Measurements from ENCODE around the gene BTBD19.
"Not testable (repeated sequence)": the region's sequence is repeated elsewhere in the genome, so short reads cannot be mapped to it uniquely, and the experiment has no call there.

The BTBD19 gene

DNA sequence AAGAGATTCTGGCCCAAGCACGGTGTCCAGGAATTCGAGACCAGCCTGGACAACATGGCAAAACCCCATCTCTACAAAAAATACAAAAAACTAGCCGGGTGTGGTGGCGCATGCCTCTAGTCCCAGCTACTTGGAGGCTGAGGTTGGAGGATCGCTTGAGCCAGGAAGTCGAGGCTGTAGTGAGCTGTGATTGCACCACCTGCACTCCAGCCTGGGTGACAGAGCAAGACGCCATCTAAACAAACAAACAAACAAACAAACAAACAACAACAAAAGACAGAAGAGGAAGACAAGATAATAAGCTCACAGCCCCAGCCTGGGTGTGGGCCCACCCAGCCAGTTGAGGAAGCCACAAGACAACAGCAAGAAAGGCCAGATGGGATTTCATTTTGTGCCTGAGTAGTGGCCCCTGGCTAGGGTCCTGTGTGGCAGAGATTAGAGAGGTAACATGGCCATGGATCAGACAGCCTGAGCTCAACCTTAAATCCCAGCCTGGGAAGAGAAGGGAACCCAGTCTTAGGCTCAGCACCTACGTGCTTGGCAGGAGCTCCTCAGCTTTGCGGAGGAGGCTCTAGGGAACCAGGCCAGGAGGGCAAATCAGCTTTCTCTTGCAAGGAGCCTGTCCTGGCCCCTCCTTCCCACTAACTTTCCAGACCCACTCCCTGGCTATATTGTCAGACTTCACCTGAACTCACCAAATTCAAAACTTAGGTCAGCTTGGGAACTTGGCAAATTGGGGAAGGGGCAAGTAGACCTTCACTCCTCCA lies 15.4 kb upstream of the BTBD19 start:
- no peaks in the 10 kb centered on the region for H3K9me3 ChIP-seq (ENCODE audit: control insufficient read depth, insufficient read depth, low read length)
- no peaks in the 10 kb centered on the region for H3K36me3 ChIP-seq (ENCODE audit: control insufficient read depth, insufficient read depth, low read length)
- H3K4me1 ChIP-seq (ENCODE audit: control insufficient read depth, insufficient read depth, low read length) = peaks cover 6% of the 10 kb centered on the region
- no peak overlapping the region for H3K4me3 ChIP-seq (ENCODE audit: low read depth, low read length)
- no peaks in the 10 kb centered on the region for H3K27me3 ChIP-seq (ENCODE audit: control insufficient read depth, insufficient read depth, low read length)
- no peak overlapping the region for H3K9ac ChIP-seq (ENCODE audit: low read depth, low read length)

DNA sequence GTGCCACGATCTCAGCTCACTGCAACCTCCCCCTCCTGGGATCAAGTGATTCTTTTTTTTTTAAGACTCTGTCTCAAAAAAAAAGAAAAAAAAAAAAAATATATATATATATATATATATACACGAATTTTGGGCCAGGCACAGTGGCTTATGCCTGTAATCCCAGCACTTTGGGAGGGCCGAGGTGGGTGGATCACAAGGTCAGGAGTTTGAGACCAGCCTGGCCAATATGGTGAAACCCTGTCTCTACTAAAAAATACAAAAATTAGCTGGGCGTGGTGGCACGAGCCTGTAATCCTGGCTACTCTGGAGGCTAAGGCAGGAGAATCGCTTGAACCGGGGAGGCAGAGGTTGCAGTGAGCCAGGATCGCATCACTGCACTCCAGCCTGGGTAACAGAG lies 10.4 kb upstream of the BTBD19 start:
- not testable (repeated sequence) for H3K4me1 ChIP-seq (ENCODE audit: control insufficient read depth, insufficient read depth, low read length); H3K9me3 ChIP-seq (ENCODE audit: control insufficient read depth, insufficient read depth, low read length); H3K27me3 ChIP-seq (ENCODE audit: control insufficient read depth, insufficient read depth, low read length); H3K9ac ChIP-seq (ENCODE audit: low read depth, low read length); H3K36me3 ChIP-seq (ENCODE audit: control insufficient read depth, insufficient read depth, low read length); H3K4me3 ChIP-seq (ENCODE audit: low read depth, low read length)

DNA sequence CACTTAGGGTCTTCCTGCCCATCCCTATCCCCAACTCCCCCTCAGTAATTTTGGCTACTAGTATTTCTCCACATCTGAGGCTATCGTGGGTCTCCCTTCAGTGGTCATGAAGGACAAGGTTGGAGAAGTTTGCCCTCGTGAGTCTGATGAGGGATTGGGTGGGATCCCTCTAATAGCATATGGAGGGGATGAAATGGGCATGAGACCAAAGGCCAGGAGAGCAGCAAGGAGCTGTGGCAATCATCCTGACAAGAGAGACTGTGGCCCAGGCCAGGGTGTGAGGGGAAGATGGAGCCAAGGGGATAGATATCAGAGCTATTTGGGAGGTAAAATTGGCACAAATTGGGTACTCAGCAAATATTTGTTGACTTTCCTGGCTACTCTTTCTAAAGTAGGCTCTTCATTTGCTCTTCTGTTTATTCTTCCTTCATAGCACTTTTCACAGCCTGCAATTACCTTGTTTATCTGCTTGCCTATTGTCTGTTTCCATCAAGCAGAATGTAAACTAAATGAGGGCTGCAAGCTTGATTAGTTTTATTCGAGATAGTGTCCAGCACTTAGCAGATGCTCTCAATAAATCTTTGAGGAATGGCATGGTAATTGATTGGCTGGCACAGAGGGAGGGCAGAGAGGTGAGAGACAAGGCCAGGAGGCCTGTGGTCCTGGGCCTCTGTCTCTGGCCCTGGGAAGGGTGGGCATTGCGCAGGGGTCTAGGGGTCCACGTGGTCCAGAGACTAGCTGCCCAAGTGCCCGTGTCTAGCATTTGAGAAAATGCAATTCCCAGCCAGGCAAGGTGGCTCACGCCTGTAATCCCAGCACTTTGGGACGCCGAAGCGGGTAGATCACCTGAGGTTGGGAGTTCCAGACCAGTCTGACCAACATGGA lies 9.6 kb upstream of the BTBD19 start:
- Histone ChIP-seq H3K4me1 (ENCODE audit: control insufficient read depth, insufficient read depth, low read length) (no peaks in the 10 kb centered on the region), H3K4me3 (ENCODE audit: low read depth, low read length) (no peak overlapping the region), H3K27me3 (ENCODE audit: control insufficient read depth, insufficient read depth, low read length) (no peaks in the 10 kb centered on the region), H3K9ac (ENCODE audit: low read depth, low read length) (no peak overlapping the region), H3K36me3 (ENCODE audit: control insufficient read depth, insufficient read depth, low read length) (peaks cover 12% of the 10 kb centered on the region), H3K9me3 (ENCODE audit: control insufficient read depth, insufficient read depth, low read length) (no peaks in the 10 kb centered on the region)

DNA sequence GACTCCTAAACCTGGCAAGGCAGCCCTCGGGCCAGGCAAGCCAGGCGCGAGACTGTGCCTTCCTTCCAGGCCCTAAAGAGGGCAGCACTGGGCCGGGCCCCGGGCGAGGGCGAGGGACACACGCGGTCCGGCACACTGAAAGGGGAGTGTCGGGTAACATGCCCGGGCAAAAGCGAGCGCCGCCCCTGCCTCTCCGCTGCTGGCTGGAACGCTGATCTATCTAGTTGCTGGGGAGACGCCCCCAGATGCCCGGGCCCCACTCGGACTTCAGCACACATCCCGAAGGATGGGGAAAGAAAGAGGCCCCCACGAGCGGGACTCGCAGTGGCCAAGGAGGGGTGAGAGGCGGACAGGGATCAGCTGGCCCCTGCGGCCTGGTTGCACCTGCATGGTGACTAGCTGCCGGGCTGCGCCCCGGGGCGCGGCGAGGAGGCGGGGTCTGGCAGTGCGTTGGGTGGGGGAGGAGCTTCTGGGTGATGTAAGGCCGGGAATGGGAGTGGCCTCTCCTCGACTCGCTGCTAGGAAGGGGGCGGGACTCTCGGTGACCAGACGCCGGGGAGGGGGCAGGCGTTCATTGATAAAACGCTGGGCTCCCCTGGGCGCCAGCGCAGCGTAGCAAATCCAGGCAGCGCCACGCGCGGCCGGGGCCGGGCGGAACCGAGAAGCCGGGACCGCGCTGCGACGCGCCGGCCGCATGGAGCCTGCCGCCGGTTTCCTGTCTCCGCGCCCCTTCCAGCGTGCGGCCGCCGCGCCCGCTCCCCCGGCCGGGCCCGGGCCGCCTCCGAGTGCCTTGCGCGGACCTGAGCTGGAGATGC lies 8.3 kb upstream of the BTBD19 start, which contains the start of gene PLK3:
PLK3 (plus strand) TSS at position 608 of the 815 bp plus-strand sequence; CDS start at position 695, 87 bp downstream.
- H3K9ac ChIP-seq (ENCODE audit: low read depth, low read length) = peak within 1 kb of the TSS; percentile 83
- H3K36me3 ChIP-seq (ENCODE audit: control insufficient read depth, insufficient read depth, low read length) = peaks cover 22% of the 10 kb centered on the region
- peak within 1 kb of the TSS; percentile 68 for H3K4me3 ChIP-seq (ENCODE audit: low read depth, low read length)
- H3K4me1 ChIP-seq (ENCODE audit: control insufficient read depth, insufficient read depth, low read length) = no peaks in the 10 kb centered on the region
- no peaks in the 10 kb centered on the region for H3K9me3 ChIP-seq (ENCODE audit: control insufficient read depth, insufficient read depth, low read length)
- H3K27me3 ChIP-seq (ENCODE audit: control insufficient read depth, insufficient read depth, low read length) = no peaks in the 10 kb centered on the region

DNA sequence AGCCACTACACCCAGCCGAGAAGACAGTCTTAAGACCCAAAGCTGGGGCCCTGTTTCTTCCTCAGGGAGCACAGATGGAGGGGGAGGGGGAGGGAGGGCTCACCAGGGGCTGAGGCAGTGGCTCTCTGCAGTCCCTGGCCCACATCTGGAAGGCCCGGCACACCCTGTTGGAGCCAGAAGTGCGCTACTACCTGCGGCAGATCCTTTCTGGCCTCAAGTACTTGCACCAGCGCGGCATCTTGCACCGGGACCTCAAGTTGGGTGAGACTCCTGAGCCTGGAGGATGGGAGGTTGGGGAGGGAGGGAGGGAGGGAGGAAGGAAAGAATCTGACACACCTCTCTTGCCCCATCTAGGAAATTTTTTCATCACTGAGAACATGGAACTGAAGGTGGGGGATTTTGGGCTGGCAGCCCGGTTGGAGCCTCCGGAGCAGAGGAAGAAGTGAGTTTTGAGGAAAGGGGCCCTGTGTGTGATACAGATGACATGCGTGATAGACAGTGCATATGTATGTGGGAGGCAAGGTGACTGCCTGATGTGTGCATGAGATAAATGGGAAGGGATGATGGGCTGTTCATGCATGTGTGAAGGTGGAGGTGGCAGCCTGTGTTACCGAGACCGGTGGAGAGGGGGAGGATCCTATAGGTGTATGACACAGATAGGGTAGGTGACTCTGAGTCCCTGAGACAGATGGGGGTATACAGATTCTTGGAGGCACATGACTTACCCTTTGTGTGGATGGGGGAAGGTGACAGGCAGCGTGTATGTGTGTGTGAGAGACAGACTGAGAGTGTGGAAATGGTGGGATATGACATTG lies 6.6 kb upstream of the BTBD19 start:
- Histone ChIP-seq H3K9ac (ENCODE audit: low read depth, low read length) (no peak overlapping the region), H3K4me3 (ENCODE audit: low read depth, low read length) (no peak overlapping the region), H3K36me3 (ENCODE audit: control insufficient read depth, insufficient read depth, low read length) (peaks cover 38% of the 10 kb centered on the region), H3K4me1 (ENCODE audit: control insufficient read depth, insufficient read depth, low read length) (peaks cover under 1% of the 10 kb centered on the region), H3K27me3 (ENCODE audit: control insufficient read depth, insufficient read depth, low read length) (no peaks in the 10 kb centered on the region), H3K9me3 (ENCODE audit: control insufficient read depth, insufficient read depth, low read length) (no peaks in the 10 kb centered on the region)

DNA sequence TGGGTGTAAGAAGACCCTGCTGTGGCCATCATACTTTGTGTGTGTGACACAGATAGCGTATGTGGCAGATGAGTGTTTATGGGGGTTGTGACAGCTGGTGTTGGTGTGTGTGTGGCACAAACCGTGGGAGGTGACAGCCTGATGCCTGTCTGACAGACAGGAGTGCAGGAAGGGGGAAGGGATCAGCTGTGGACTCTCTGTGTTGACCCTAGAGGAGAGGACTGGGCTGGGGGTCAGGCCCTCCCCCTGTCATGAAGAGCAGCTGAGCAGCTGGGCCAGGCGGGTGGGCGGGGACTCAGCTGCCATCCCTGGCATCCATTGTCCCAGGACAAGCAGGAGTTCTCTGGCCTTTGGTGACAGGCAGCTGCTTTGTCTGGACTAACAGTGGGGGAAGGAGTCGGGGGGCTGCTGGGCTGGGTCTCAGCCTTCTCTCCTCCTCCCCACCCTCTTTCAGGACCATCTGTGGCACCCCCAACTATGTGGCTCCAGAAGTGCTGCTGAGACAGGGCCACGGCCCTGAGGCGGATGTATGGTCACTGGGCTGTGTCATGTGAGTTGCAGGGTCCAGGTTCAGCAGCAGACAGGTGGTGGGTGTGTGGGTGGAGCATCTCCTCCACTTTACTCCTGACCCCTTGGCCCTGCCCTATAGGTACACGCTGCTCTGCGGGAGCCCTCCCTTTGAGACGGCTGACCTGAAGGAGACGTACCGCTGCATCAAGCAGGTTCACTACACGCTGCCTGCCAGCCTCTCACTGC lies 5.8 kb upstream of the BTBD19 start:
- no peak overlapping the region for H3K9ac ChIP-seq (ENCODE audit: low read depth, low read length)
- H3K4me3 ChIP-seq (ENCODE audit: low read depth, low read length) = no peak overlapping the region
- H3K4me1 ChIP-seq (ENCODE audit: control insufficient read depth, insufficient read depth, low read length) = peaks cover 6% of the 10 kb centered on the region

DNA sequence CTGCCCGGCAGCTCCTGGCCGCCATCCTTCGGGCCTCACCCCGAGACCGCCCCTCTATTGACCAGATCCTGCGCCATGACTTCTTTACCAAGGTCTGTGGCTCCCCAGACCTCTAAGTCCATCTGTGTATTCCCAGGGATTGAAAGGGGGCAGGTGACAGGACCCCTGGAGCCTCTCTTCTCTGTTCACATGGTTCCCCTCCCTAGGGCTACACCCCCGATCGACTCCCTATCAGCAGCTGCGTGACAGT lies 5.3 kb upstream of the BTBD19 start:
- Histone ChIP-seq H3K36me3 (ENCODE audit: control insufficient read depth, insufficient read depth, low read length) (peaks cover 39% of the 10 kb centered on the region), H3K4me1 (ENCODE audit: control insufficient read depth, insufficient read depth, low read length) (peaks cover 10% of the 10 kb centered on the region), H3K27me3 (ENCODE audit: control insufficient read depth, insufficient read depth, low read length) (no peaks in the 10 kb centered on the region), H3K9me3 (ENCODE audit: control insufficient read depth, insufficient read depth, low read length) (no peaks in the 10 kb centered on the region), H3K9ac (ENCODE audit: low read depth, low read length) (no peak overlapping the region), H3K4me3 (ENCODE audit: low read depth, low read length) (no peak overlapping the region)

More for the DNA sequence above, 5.8 kb upstream of the BTBD19 start:
- Histone ChIP-seq H3K36me3 (ENCODE audit: control insufficient read depth, insufficient read depth, low read length) (peaks cover 39% of the 10 kb centered on the region), H3K9me3 (ENCODE audit: control insufficient read depth, insufficient read depth, low read length) (no peaks in the 10 kb centered on the region), H3K27me3 (ENCODE audit: control insufficient read depth, insufficient read depth, low read length) (no peaks in the 10 kb centered on the region)

DNA sequence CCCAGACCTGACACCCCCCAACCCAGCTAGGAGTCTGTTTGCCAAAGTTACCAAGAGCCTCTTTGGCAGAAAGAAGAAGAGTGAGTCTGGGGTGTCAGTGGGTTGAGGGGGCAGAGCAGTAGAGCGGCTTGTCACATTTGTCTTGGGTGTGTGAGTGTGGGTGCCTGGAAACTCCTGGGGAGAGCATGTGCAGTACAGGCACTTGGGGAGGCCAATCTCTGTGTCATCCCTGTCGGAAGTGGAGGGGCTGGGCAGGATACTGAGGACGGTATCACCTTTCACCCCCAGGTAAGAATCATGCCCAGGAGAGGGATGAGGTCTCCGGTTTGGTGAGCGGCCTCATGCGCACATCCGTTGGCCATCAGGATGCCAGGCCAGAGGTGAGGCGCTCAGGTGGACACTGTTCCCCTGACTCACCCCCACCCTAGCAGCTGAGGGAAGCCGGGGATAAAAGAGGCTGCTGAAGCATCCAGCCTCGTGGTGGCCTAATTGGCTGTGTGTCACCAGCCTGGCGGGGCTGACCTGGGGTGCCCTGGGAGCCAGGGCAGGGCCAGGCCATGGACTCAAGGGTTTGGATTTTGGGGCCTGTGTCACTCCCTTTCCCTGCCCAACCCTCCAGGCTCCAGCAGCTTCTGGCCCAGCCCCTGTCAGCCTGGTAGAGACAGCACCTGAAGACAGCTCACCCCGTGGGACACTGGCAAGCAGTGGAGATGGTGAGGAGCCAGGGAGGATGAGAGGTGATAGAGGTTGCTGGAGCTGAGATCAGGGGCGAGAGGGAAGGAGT lies 4.8 kb upstream of the BTBD19 start:
- no peaks in the 10 kb centered on the region for H3K27me3 ChIP-seq (ENCODE audit: control insufficient read depth, insufficient read depth, low read length)
- H3K9ac ChIP-seq (ENCODE audit: low read depth, low read length) = no peak overlapping the region
- H3K9me3 ChIP-seq (ENCODE audit: control insufficient read depth, insufficient read depth, low read length) = no peaks in the 10 kb centered on the region
- no peak overlapping the region for H3K4me3 ChIP-seq (ENCODE audit: low read depth, low read length)
- H3K4me1 ChIP-seq (ENCODE audit: control insufficient read depth, insufficient read depth, low read length) = peaks cover 13% of the 10 kb centered on the region
- H3K36me3 ChIP-seq (ENCODE audit: control insufficient read depth, insufficient read depth, low read length) = peaks cover 39% of the 10 kb centered on the region

DNA sequence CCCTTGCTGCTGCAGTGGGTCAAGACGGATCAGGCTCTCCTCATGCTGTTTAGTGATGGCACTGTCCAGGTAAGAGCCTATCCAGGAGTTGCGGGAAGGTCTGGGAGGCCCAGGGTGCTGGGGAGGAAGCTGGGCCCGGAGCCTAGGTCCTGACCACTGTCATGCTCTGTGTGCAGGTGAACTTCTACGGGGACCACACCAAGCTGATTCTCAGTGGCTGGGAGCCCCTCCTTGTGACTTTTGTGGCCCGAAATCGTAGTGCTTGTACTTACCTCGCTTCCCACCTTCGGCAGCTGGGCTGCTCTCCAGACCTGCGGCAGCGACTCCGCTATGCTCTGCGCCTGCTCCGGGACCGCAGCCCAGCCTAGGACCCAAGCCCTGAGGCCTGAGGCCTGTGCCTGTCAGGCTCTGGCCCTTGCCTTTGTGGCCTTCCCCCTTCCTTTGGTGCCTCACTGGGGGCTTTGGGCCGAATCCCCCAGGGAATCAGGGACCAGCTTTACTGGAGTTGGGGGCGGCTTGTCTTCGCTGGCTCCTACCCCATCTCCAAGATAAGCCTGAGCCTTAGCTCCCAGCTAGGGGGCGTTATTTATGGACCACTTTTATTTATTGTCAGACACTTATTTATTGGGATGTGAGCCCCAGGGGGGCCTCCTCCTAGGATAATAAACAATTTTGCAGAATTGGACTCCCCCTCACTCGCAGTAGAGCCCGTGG lies 2.9 kb upstream of the BTBD19 start:
- no peaks in the 10 kb centered on the region for H3K27me3 ChIP-seq (ENCODE audit: control insufficient read depth, insufficient read depth, low read length)
- H3K9ac ChIP-seq (ENCODE audit: low read depth, low read length) = no peak overlapping the region
- peaks cover 21% of the 10 kb centered on the region for H3K4me1 ChIP-seq (ENCODE audit: control insufficient read depth, insufficient read depth, low read length)
- peaks cover 39% of the 10 kb centered on the region for H3K36me3 ChIP-seq (ENCODE audit: control insufficient read depth, insufficient read depth, low read length)
- no peaks in the 10 kb centered on the region for H3K9me3 ChIP-seq (ENCODE audit: control insufficient read depth, insufficient read depth, low read length)
- no peak overlapping the region for H3K4me3 ChIP-seq (ENCODE audit: low read depth, low read length)

Data from iPS-15b (cell line).